Measurements from ENCODE around the gene WLS.

DNA sequence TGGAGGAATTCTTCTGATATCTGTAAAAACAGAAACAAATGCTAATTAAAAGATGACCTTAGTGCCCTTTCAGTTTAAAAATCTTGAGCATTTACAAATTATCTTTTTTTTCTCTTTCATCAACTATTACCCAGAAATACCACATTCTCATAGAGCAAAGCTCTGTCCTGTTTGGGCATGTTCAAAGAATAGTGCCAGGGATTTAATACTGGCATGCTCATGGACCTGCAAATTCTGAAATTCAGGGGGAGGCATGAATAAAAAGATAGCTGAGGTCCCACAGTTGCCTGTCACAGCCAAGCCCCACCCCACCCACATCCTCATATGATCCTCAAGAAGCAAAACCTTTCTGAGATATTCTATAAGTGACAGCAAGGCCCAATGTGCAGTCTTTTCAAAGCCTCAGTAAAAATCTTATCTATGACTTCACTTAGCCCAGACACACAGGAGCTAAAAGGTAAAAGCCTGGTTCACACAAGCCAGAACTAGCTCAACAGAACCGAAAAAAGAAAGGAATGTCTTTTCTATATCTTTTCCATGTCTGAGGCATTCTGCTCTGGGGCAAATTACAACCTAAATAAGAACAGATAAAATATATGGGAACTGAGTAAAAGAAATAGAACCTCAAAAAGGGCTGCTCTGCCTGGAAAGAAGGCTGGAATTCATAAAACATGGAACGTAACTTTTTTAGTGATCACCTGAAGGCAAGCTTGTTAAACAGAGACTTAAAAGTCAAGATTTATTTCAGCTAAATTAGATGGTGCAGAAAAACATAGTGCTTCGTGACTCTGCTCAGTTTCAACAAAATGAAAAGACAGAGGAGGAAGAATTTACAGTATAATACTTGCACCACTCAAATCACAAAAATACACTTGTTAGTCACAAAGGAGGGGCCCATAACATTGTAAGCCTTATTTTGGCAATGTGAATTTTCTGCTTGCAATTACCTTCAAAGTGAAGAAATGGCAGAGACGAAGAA lies 11.0 kb downstream of the WLS start:
- TF ChIP-seq EZH2 (IDR thresholded peaks at IDR 0.05; ENCODE audit: low read length, missing control alignments), result no peak
- TF ChIP-seq, protein P1, sequence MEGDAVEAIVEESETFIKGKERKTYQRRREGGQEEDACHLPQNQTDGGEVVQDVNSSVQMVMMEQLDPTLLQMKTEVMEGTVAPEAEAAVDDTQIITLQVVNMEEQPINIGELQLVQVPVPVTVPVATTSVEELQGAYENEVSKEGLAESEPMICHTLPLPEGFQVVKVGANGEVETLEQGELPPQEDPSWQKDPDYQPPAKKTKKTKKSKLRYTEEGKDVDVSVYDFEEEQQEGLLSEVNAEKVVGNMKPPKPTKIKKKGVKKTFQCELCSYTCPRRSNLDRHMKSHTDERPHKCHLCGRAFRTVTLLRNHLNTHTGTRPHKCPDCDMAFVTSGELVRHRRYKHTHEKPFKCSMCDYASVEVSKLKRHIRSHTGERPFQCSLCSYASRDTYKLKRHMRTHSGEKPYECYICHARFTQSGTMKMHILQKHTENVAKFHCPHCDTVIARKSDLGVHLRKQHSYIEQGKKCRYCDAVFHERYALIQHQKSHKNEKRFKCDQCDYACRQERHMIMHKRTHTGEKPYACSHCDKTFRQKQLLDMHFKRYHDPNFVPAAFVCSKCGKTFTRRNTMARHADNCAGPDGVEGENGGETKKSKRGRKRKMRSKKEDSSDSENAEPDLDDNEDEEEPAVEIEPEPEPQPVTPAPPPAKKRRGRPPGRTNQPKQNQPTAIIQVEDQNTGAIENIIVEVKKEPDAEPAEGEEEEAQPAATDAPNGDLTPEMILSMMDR (conservative IDR thresholded peaks at IDR 0.05 in 1 of 2, IDR thresholded peaks at IDR 0.05 in 1 of 2; ENCODE audit: low read depth in 1 of 2, low read length in 2 of 2), result no peak

Data from fibroblast of lung (primary cell).